ENCODE data around the gene SGMS2.
"Not testable (repeated sequence)": the region's sequence is repeated elsewhere in the genome, so short reads cannot be mapped to it uniquely, and the experiment has no call there.

The SGMS2 gene

DNA sequence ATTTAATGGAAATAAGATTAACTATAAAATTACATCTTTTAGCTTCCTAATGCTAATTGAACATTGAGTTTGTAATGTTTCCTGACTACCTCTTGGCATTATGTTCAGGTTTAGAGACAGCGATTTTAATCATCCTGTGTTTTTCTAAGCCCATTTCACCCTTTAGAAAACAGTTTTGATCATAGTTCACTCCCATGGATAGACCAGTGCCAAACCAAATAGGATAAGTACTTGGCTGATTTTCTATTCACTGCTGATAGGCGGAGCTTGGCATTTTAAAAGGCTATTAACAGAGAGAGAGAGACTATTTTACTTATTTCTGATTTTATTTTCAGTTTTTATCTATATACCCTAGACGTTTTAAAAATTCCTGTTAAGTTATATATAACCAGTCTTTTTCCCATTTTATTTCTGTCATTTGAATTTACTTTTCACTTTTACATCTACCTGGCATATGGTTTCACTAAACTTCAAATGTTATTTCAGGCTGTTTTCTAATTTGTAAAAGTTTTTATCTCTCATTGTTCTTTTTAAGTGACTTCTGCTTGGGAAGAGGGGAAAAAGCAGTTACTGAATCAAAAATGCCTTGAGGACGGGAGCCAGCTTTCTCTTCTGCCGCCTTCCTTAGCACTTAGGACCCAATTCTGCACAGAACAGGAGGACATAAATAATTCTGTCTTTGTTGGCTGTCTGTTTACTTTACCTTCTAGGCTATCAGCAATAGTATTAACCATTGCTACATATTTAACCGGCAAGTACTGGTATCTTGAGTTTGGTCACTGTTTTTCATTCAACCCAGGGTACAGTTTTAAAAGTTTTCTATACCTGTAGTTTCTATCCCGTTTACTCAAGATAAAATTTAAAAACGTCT is 46.4 kb downstream of the SGMS2 start:
- peak; percentile 81 for DNase-seq

DNA sequence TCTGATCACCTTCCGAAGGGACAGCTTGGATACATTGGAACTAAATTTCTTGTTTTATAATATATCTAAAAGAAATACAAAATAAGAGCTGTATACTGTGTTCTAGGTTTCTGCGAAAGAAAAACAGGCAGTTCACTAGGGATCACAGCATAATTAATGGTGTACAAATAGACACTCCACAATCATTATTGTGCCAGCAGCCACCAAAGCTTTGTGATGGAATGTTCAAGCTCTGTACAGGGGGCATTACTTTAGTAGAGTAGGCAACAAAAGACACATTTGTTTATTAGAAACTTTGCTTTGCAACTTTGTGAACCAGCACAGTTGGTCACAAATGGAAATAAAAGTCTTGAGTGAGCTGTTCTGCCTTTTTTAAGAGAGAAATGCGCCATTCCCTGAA is 49.3 kb downstream of the SGMS2 start:
- no peak for DNase-seq

DNA sequence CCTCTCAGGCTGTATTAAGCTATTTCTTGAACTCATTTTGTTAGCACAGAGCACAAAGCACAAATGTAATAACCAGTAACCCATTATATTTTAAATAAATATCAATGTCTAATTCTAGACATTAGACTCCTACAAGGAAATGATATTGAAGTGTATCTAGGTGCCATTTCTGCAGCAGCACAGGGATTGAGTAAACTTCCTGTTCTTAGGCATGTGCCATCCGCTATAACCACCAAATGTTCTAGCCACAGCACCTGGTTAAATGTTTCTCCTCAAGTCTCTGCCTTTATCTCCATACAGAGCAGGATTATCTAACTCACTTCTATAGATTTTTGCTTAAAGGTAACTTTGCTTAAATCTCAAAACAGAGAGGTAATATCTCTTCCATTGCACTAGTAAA is 51.4 kb downstream of the SGMS2 start:
- DNase-seq, result no peak

DNA sequence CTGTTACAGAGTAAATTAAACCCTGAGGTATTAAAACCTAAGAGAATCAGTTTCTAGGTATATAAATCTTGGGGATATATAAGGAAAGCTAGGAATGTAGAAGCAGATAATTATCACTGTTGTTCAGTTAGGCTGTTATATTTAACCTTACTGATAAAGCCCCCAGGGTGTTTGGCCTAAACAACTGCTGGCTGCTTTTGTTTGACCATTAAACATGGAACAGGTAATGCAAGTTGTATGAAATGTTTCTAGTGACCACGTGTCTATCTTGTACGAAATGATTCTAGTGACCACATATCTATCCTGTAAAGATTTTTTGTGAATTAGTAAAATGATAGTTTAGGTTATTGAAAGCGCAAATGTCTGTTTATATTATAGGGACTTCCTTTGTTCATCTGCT is 52.6 kb downstream of the SGMS2 start:
- DNase-seq, result no peak

DNA sequence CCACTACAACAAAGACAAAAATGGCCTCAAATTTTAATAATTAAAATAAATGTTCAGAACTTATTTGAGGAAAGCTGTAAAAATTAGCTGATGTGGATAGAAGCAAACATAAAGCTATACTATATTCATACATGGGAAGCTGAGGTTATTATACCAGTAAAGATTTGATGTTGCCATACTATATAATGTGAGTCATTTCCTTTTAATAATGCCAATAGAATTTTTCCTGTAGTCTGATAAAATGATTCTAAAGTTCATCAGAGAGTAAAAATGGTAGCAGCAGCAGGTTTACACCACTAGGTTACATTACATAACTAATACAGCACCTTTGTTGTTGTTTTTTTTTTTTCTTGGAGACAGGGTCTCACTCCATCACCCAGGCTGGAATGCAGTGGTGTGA is 61.1 kb downstream of the SGMS2 start:
- no peak for DNase-seq

DNA sequence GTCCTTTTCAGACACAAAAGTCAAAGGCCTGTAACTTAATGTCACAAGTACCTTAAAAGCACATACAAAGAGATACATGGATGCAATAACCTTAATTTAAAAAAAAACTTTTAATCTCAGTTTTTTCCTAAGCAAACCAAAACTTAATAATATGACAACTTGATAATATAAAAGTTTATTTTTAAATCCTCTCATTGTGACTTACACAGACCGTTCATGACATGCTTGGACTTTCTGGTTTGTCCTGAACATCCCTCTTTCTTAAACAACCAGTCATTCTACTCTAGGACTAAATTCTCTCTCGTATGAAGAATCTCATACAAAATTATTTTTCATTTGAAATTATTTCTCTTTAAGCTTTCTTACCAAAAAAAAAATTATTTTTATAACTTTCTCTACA is 63.5 kb downstream of the SGMS2 start:
- no peak for DNase-seq

DNA sequence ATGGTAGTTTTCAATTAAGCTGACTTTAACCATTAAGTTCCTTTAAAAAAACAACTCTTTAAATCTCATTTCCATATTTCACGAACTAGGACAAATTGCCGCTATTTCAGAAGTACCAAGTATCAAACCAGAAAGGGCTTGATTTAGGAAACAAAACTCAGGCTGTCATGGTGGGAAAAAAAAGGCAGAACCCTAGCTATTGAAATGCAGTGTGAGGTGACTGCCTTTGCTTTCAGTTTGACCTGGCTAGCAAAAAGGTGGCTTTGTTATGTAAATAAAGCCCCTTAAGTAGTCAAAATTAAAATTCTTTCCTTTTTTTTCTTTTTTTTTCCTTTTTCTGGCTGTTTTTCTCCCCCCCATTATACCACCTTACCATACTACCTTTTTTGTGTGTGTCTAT is 66.0 kb downstream of the SGMS2 start:
- DNase-seq, result no peak

DNA sequence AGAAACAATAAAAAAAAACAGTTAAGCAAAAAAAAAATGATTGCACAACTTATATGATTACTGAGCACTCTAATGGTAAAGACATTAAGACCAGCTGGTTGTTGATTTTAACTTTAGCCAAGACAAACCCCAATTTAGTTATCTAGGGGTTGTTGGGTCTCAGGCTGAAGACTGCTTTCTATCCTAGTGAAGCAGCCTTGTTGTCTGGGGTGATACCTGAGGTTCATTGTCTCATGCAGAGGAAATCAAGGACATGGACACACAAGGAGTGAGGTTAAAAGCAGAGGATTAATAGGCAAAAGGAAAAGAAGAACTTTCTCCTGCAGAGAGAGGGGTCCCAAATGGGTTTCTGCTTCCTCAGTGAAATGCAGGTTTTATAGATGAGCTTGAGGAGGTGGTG is 66.6 kb downstream of the SGMS2 start:
- no peak for DNase-seq

DNA sequence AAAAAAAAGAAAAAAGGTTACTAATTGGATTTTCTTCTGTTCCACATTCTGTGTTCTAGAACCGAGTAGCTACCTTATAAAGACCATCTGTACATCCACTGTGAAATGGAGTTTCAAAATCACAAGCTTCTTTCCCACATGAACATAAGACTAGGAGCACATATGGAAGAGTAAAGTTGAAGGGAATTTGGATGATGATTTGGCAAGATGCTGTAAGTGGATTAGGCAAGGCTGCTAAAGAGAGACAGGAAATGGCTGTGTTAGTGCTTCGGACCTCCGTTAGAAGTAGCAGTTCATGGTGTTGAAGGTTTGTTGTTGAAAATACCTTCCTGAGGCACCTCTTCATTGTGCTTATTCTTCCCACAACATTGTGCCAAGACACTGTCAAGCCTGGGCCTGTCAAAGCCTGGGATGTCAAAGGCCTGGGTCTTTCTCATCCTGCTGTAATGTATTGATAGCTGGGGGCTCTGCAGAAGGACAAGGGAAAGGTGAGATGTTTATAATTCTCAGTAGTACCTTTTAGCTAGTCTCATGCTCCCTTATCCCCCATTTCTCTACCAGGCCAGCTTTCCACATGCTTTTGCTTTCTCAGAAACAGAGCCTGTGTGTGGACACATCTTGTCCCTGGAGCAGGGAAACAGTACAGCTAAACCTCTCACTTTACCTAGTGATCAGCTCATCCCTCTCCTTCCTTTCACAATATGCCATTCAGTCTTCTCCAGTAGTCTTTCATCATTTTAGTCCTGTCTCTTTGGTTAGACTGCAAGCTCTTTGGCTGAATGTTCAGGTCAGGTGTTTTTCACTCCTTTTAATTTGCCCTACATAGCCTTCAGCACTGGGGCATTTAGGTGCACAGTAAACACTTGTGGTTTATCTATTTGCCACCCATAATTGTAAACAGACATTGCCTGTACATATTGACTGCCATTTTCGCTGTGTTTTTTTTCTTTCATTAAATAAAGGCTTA is 68.7 kb downstream of the SGMS2 start:
- no peak for DNase-seq

DNA sequence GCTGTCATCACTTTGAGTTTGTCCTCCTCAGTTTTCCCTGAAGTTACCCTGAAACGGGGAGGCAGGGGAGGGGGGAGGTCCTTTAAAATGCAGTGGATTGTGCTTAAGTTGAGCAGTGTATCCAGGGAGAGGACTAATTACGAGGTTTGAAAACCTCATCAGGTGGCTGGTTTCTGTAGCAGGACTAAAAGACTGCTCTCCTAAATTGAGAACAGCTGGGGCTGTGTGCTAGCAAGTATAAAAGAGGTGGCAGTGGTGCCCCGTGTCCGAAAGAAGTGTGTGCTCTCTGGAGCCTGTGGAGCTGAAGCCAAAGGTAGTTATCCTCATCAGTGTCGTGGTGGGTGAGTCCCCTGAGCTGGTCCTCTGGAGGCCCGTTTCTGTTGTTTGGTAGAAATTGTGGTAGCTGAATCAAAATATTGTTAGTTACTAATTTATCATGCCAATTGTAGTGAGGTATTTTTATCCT is 69.4 kb downstream of the SGMS2 start:
- DNase-seq, result no peak

DNA sequence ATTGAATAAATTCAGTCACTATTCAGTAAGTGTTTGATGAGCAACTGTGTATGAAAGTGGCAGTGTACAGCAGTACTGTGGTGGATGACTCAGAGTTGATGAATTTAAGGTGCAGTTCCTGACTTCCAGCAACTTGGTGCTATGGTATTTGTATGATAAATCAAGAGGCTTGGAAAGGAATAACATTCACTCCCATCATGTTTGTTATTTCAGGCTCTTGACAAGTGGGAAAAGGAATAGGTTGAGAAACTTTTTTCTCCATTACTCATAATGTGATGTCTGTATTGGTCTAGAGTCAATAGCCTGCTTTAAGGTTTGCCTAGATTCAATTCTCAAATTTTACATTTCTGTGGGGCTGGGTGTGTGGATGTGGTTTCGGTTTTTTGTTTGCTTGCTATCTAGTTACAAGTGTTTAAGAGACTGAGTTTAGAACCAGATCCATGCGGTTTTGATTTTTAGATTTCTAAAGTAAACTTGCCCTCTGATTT is 71.5 kb downstream of the SGMS2 start:
- peak; percentile 41 for DNase-seq

DNA sequence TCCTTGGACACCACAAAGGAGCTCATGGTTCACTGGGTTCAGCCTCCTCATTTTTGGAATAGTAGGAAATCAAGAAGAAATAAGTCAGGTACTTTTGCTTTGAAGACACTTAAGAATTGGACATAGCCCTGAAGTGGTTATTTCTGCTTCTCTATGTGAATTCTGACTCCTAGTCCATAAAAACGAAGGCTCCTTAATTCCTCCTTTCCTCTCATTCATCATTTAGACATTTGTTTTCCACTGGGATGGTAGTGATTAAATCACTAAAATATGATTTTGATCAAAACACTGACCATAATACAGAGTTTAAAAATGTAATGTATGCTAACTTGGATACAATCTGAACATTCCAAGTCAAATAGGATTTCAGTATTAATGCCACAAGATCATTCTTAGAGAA is 71.9 kb downstream of the SGMS2 start:
- DNase-seq, result no peak

DNA sequence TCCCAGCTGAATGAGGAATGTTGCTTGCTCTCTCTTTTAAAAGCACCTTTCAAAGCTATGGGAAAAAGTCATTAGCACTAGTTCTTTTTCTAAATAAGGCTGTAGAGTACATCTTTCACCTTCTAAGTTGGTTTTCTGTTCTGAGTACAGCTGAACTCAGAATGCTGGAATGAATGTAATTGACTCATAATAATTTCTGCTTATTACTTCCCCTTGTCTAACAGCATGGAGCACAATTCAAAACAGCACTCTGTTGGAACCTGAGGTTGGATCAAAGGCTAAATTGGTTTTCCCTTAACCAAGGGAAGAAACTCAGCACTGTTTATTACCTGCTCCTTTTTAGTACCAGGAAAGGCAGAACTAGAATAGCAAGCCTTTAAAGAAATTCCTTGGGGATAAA is 73.1 kb downstream of the SGMS2 start:
- DNase-seq, result no peak

DNA sequence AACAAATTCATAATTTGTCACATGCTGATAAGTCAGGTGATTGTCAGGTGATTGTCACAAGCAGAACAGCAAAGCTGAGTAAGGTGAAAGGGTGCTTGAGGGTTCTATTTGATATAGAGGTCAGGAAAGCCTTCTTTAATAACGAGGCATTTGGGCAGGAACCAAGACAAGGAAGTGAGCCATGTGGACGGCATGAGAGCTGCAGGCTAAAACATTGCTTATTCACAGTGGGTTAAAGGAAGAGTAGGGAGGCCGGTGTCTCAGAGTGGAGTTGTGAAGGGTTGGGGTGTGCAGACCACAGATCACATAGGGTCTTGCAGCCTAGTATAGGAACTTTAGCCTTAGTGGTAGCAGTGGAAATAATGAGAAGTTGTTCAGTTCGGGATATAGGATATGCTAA is 75.3 kb downstream of the SGMS2 start:
- no peak for DNase-seq

DNA sequence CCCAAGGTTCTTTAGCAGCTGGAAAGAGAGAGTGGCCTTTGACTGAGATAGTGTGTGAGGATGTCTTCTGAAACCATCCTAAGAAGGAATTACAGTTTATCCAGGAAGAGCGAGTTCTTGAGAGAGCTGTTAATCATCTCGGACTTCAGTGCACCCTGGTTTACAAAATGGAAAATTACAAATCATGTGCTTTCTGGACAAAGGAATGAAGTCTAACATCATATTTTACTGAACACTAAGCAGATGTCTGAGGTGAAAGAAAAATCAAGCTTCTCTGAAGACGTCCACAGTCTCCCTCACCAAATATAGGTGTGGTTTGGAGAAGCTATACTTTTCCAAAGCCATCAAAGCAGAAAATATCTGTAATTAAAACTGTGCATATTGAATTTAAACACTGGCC is 75.8 kb downstream of the SGMS2 start:
- DNase-seq, result no peak

DNA sequence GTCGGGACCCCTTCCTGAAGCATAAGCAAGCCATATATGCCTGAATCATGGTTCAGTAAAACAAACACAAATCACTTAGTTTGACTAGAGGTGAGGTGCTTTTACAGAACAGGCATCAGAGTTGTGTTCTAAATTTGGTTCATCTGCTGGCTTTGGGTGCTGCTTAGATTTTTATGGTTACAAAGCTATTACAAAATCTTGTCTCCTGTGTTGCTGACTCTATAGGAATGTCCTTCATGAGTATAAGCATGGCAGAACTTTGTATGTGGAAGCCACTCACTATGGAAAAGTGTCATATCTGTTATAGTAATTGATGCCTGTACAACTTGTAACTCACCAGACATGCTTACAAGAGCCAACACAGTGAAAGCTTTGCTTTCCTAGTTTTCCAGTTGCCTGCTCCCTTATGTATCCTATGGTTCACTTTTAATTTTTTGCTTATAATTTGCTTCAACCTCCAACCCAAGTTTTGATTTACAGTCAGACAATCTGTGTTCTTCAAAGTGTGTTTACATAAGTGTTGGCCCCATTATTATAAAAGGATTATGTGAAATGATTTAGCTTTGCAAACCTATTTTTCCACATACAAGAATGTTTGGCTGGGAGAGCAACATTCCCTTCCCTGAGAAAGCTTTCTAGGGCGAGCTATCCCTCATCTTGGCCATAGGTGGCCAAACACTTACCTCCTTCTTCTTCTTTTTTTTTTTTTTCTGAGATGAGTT is 76.6 kb downstream of the SGMS2 start:
- no peak for DNase-seq

DNA sequence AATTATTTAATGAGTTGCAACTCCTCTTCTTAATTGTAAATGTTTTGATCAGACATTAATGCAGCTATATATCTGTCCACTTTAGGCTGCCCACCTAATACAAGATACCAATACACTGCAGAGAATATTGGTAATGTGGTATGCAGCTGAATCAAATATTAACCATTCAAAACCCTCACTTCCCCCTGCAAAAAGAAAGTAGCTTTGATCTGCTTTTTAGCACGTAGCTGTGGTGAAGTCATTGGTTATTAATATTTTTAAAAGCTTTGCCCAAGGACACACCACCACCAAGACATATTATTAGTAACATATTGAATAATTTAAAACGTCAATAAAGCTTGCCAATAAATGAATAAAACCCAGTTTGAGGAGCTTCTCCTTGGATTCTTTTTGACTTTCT is 78.0 kb downstream of the SGMS2 start:
- no peak for DNase-seq

DNA sequence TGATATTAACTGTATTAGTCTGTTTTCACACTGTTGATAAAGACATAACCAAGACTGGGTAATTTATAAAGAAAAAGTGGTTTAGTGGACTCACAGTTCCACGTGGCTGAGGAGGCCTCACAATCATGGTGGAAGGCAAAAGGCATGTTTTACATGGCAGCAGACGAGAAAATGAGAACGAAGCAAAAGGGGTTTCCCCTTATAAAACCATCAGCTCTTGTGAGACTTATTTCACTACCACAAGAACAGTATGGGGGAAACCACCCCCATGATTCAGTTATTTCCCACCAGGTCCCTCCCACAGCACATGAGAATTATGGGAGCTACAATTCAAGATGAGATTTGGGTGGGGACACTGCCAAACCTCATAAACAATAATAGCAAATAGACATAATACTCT is 80.3 kb downstream of the SGMS2 start:
- not testable (repeated sequence) for DNase-seq

DNA sequence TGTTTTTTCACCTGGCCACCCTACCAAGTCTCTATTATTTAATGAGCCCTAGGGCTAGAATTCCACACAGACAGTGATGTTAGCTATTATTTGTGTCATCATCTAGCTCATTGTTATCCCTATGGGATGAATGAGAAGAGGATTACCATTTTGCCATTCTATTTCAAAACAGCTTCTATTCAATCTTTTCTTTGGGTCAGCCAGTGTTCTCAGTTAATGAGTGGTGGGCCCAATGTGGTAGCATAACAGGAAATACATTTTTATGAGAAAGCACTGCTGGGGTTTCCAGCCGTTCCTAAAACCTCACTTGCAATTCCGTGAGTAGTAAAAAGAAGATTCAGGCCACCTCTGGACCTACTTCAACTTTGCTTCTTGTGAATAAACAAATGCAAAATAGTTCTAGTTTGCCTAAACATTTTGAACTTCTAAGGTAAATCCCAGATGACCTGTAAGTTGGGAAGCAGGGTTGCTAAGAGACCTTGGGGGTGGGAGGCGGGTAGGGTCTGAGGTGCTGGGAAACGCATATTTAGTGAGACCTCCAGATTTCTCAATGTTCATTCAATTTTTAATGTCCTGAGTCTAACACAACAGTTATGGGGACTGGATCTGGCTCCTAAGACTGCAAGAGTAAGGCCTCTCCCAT is 81.8 kb downstream of the SGMS2 start:
- DNase-seq, result no peak

DNA sequence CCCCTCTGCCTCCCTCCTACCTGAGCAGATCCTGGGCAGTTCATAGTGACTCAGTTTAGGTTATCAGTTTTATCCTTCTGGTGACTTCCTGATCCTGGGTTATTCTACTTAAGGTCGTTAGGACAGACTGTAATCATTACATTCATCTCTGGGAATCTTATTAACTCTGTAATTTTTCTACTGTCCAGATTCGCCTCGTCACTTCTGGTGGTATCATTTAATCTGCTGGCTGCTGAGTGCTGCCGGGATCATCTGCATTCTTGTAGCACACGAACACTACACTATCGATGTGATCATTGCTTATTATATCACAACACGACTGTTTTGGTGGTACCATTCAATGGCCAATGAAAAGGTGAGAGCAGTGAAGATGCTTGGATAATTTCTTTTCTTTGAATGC is 83.6 kb downstream of the SGMS2 start:
- no peak for DNase-seq

DNA sequence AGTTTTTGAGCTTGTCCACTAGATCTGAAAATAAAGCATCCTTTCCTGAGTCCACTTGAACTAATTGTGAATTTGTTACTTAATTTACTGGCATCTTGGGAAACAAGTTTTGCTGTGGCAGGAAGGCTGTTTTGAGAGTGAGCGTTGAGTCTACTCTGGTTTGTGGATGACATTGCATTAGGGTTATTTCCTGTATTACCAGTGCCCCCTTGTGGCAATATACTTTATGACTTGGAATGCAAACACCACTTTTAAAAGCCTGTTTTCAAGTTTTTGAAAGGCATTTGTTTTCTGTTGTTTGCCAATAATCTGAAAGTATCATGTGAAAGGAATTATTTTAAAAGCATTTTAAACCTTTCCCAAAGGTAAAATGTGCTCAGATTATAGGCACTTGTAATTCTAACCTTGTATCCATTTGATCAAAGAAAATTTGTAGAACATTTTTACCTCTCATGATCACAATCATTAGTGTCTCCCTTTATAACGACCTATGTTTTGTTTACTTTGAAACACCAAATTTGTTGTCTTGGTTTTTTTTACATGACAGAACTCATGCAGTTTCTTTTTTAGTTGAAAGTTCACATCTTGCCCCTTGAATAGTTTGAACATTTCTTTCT is 88.7 kb downstream of the SGMS2 start:
- peak; percentile 61 for DNase-seq

DNA sequence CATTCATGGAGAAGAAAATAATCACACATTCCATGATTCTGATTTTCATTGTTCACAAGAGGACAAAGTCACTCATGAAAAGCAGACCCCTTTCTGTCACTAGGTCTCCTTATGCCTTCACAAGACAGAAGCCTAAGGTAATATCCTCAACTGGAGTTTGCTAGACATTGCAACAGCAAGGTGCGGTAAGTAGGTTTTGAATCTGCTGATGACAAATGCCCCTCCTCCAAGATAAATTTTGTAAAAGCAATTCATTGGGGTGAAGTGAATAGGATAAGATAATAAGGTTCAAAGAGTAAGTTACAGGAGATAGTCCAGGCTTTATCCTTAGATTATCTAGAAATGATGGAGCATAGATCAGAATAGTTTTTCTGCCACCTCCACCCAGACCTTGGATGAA is 90.5 kb downstream of the SGMS2 start:
- no peak for DNase-seq

Data from NCI-H2029 treated with DMSO at 0.1 percent for 48 hours (cell line).